ENCODE results near the gene LRRC39.

The LRRC39 gene

DNA sequence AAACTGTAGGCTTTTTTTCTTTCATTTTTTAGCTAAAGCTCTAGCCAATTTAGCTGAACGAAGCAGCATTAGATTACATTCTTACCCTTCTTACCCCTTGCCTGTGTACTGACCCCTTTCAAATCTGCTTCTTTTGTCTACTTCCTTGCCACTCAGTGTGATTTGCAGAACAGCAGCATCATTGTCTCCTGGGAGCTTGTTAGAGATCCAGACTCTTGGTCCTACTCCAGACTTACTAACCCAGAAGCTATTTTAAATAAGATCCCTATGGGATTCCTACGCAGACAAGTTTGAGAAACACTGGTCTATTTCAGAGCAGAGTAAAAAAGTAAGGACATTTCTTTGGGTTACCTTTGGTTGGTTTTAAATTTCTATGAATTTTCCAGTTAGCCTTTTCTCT lies 13.8 kb downstream of the LRRC39 start:
- H3K4me1 Mint-ChIP-seq: peaks cover 17% of the 10 kb centered on the region
- TF ChIP-seq, protein P1, sequence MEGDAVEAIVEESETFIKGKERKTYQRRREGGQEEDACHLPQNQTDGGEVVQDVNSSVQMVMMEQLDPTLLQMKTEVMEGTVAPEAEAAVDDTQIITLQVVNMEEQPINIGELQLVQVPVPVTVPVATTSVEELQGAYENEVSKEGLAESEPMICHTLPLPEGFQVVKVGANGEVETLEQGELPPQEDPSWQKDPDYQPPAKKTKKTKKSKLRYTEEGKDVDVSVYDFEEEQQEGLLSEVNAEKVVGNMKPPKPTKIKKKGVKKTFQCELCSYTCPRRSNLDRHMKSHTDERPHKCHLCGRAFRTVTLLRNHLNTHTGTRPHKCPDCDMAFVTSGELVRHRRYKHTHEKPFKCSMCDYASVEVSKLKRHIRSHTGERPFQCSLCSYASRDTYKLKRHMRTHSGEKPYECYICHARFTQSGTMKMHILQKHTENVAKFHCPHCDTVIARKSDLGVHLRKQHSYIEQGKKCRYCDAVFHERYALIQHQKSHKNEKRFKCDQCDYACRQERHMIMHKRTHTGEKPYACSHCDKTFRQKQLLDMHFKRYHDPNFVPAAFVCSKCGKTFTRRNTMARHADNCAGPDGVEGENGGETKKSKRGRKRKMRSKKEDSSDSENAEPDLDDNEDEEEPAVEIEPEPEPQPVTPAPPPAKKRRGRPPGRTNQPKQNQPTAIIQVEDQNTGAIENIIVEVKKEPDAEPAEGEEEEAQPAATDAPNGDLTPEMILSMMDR (IDR thresholded peaks at IDR 0.05; ENCODE audit: unreplicated experiment in 3 of 3): no peak

DNA sequence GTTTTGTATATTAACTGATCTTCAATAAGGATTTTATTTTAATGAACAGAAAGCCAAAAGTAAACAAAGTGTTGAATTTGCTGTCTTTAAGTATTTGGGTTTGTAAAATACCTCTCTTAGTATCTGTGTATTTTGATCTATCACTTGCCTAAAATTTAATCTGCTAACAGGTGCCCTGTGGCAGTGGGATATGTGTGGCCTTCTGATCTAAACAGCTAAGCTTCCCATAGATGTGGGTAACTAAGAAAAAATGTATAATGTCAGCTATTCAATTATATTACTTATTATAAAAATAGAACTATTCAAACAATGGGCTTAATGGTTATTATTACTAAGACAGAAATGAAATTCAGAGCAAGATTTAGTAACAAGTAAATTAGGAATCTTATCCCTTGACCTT lies 15.2 kb downstream of the LRRC39 start:
- TF ChIP-seq, protein P1 (IDR thresholded peaks at IDR 0.05; ENCODE audit: unreplicated experiment in 3 of 3): no peak
- Mint-ChIP-seq H3K4me3 (no peak overlapping the region), H3K27me3 (ENCODE audit: low read depth) (no peaks in the 10 kb centered on the region), H3K36me3 (ENCODE audit: low read depth) (no peaks in the 10 kb centered on the region), H3K27ac (peak overlapping the region in 1 of 3 experiments; percentile 45), H3K4me1 (peaks cover 17% of the 10 kb centered on the region), H3K9me3 (no peaks in the 10 kb centered on the region)

More for the DNA sequence above, 13.8 kb downstream of the LRRC39 start:
- Mint-ChIP-seq H3K36me3 (ENCODE audit: low read depth) (no peaks in the 10 kb centered on the region), H3K4me3 (peak overlapping the region in 1 of 3 experiments; percentile 9), H3K27me3 (ENCODE audit: low read depth) (no peaks in the 10 kb centered on the region), H3K27ac (peak overlapping the region; percentile 70 to 86 (median 76)), H3K9me3 (no peaks in the 10 kb centered on the region)

DNA sequence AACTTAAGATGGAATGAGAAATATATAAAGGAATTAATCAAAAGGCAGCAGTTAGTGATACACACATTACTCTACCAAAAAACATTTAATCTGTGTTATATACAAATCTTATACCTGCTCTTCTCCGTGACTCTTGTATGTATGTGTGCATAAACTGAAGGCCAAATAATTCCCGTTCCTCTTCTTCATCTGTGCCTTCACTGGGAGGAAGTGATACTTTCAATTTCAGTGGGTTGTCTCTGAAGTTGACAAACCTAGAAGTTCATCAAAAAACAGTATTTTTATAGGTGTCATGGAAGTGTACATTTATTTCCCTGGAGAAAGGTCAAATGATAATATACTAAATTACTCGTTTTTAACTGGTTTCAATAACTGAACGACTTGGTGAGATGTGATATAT lies 25.8 kb downstream of the LRRC39 start:
- Mint-ChIP-seq H3K27ac (no peak overlapping the region), H3K4me1 (no peaks in the 10 kb centered on the region), H3K36me3 (ENCODE audit: low read depth) (peaks cover 13% of the 10 kb centered on the region), H3K27me3 (ENCODE audit: low read depth) (no peaks in the 10 kb centered on the region), H3K9me3 (no peaks in the 10 kb centered on the region), H3K4me3 (no peak overlapping the region)
- TF ChIP-seq, protein P1 (IDR thresholded peaks at IDR 0.05; ENCODE audit: unreplicated experiment in 3 of 3): no peak

DNA sequence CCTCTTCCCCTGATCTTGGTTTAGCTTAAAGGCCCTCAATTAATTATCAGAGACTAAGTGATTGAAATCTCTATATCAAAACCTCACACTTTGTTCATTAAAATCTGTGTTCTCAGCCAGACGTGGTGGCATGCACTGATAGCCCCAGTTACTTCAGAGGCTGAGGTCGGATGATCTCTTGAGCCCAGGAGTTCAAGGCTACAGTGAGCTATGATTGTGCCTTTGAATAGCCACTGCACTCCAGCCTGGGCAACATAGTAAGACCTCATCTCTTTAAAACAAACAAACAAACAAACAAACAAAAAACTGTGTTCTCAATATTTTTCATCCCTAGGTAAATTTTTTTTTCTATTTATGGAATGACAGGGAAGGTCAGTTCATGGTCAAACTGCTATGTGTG lies 26.4 kb downstream of the LRRC39 start:
- Mint-ChIP-seq H3K36me3 (ENCODE audit: low read depth) (peaks cover 14% of the 10 kb centered on the region), H3K4me1 (no peaks in the 10 kb centered on the region), H3K4me3 (no peak overlapping the region), H3K27me3 (ENCODE audit: low read depth) (no peaks in the 10 kb centered on the region), H3K9me3 (no peaks in the 10 kb centered on the region), H3K27ac (no peak overlapping the region)
- TF ChIP-seq, protein P1 (IDR thresholded peaks at IDR 0.05; ENCODE audit: unreplicated experiment in 3 of 3): no peak

DNA sequence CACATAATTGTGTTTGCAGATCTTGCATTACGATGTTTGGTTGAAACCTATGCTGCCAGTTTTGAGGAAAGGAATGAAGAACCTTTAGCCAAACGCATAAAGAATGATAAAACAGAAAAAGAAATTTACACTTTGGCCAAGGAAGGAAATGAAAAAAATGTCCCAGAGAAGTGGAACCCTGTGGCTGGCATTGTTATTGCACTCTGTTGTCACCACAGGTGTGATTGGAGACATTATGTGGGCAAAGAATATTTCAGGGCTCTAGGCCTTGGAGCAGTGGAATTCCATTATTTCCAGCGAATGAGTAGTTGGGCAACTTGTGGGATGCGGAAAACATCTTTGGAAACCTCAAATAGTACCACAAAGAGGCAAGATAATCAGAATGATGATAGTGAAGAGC lies 30.2 kb downstream of the LRRC39 start:
- Mint-ChIP-seq H3K4me1 (no peaks in the 10 kb centered on the region), H3K36me3 (ENCODE audit: low read depth) (peaks cover 42% of the 10 kb centered on the region), H3K27me3 (ENCODE audit: low read depth) (no peaks in the 10 kb centered on the region), H3K9me3 (no peaks in the 10 kb centered on the region), H3K4me3 (no peak overlapping the region), H3K27ac (no peak overlapping the region)
- TF ChIP-seq, protein P1 (IDR thresholded peaks at IDR 0.05; ENCODE audit: unreplicated experiment in 3 of 3): no peak

DNA sequence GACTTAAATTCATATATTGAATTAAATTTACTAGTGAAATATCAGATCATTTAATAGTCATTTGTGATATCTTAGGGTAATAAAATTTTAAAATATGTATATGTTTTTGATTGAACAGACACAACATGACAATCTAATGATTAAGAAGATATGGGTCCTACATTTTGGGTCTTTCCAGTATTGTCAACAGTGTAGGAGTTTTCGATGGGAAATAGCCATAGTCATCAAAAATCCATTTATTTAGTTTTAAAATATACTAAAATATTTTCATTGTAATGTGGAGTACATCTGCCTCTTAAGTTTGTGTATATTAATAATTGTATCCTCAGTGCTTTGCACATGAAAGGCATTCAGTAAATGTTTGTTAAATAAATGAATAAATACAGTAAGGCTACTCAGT lies 31.1 kb downstream of the LRRC39 start:
- H3K4me1 Mint-ChIP-seq: no peaks in the 10 kb centered on the region
- peaks cover 50% of the 10 kb centered on the region for H3K36me3 Mint-ChIP-seq (ENCODE audit: low read depth)
- H3K4me3 Mint-ChIP-seq: no peak overlapping the region

More for the DNA sequence above, 31.1 kb downstream of the LRRC39 start:
- H3K27ac Mint-ChIP-seq: no peak overlapping the region
- H3K9me3 Mint-ChIP-seq: no peaks in the 10 kb centered on the region
- TF ChIP-seq, protein P1 (IDR thresholded peaks at IDR 0.05; ENCODE audit: unreplicated experiment in 3 of 3): no peak
- no peaks in the 10 kb centered on the region for H3K27me3 Mint-ChIP-seq (ENCODE audit: low read depth)
